ENCODE measurements around the gene TGM4.
"Not testable (repeated sequence)": the region's sequence is repeated elsewhere in the genome, so short reads cannot be mapped to it uniquely, and the experiment has no call there.

TGM4 gene

DNA sequence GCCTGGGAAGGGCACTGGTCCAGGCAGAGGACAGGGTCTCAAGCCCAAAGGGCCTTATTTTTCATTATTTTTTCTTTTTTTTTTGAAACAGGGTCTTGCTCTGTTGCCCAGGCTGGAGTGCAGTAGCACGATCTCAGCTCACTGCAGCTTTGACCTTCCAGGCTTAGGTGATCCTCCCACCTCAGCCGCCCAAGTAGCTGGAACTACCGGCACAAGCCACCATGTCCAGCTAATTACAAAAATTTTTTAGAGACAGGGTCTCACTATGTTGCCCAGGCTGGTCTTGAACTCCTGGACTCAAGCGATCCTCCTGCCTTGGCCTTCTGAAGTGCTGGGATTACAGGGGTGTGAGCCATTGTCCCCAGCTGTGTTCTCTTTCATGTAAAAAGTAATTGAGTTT is 75.4 kb downstream of the TGM4 start:
- not testable (repeated sequence) for FAIRE-seq; DNase-seq (ENCODE audit: insufficient read length, low spot score)

GRCh38 chr3:44950275-44950734 is 75.9 kb downstream of the TGM4 start:
- no peak for FAIRE-seq
- DNase-seq (ENCODE audit: insufficient read length, low spot score): no peak

DNA sequence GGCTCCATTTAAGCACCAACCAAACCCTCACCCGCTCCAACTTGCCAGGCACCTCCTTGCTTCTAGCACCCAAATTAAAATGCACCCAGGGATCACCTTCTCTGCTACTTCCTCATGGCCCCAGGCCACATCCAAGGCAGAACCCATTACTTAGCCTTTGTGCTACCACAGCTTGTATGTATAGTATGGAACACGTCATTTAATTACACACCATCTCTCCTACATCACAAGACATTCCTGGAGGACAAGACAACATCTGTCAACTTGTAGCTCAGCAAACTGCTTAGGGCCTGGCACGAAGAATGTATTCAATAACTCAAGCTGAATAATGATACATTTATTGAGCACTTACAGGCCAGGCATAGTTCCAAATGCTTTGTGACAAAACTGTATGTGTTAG is 78.3 kb downstream of the TGM4 start:
- FAIRE-seq (no peak), DNase-seq (ENCODE audit: insufficient read length, low spot score) (no peak)

DNA sequence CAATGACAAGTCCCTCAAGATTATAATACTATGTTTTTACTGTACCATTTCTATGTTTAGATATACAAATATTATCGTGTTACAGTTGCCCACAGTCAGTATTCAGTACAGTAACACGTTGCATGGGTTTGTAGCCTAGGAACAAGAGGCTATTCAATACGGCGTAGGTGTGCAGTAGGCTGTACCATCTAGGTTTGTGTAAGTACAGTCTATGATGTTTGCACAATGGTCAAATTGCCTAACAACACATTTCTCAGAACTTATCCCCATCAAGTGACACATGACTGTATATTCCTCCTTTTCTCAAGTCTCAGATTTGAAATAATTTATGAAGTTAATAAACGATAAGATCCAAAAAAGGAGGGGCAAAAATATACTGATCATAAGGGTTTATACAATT is 79.9 kb downstream of the TGM4 start:
- FAIRE-seq (no peak), DNase-seq (ENCODE audit: insufficient read length, low spot score) (no peak)

DNA sequence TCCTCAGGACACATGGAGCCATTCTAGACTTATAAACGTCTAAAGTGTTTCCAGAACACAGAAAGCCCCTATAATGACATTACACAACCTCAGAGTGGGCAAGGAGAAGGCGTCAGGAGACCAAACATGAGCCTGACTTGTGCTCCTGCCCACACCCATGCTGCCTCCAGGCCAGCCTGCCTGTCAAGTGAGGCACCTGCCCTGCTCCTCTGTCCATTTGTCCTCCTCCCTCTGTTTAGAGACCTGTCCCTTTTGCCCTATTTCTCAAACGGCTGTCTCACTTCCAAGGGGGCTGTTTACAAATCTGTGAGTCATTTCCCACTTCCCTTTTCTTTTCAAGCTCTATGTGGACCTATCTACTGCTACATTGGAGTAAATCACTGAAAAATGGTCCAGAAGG is 80.6 kb downstream of the TGM4 start:
- DNase-seq (ENCODE audit: insufficient read length, low spot score) (no peak), FAIRE-seq (no peak)

DNA sequence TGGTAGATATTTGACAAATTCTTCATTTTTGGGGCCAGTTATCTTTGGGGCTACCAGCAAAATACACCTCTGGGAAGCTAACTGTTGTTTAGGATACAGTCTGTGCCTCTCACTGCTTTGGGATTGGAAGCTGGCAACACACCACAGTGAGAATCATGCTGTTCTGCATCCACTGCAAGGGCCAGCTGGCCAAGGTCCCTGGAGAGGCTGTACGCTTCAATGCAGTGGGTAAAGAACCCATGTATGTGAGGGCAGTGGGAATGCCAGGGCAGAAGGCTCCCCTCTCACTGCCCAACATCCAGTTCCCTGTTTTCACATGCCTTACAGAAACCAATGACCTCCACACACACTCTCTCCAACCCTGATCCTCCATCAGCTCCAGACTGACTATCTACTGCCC is 81.5 kb downstream of the TGM4 start:
- no peak for DNase-seq (ENCODE audit: insufficient read length, low spot score)

DNA sequence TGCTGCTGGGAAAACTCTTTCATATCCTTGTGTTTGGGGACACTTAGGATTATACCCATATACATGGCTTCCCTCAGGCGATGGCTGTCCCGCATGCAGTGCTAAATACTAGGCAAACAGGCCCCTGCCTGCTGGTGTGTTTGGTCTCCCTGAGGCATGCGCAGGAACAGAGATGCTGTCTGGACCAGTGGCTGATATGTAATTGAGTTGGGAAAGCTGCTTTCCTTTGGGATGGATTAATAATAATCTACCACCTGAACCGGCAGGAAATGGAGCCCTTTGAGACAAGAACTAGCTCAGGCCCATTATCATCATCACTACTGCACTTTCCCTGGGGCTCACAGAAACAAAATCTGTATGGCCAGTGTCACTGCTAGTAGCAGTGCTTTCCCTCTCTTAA is 83.6 kb downstream of the TGM4 start:
- FAIRE-seq: no peak
- no peak for DNase-seq (ENCODE audit: insufficient read length, low spot score)

More for the DNA sequence above, 81.5 kb downstream of the TGM4 start:
- no peak for FAIRE-seq

- no peak for FAIRE-seq
These were observed 84.0 kb downstream of the TGM4 start for GRCh38 chr3:44958386-44958785.

DNA sequence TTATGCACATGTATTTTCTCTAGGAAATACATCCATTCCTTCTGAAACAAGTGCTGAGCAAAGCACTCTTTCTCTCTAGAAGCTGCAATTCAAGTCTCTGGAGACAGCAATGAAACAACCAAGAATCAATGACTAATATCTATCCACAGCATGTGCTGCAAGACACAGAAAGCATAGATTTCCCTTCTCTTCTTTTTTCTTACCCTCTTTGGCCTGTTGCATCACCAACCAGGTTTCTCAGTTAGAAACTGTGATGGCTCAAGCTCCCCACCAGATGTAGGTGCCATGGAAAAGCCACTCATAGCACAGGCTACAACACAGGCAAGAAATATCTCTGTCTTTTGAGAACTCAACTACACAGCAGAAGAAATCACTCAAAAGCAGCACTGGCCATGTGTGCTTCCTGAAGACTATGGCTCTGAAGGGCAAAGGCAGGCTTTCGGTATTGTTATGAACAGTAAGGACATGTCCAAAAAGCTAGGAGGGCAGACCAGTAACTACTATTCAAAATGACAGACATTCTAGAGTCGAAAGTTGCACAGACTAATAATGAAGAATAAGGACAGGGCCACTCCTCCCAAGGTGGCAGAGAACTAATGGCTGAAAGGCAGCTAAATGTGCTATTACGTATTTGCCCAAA is 86.1 kb downstream of the TGM4 start:
- FAIRE-seq (peak; percentile 57), DNase-seq (ENCODE audit: insufficient read length, low spot score) (no peak)

More at GRCh38 chr3:44958386-44958785, 84.0 kb downstream of the TGM4 start:
- no peak for DNase-seq (ENCODE audit: insufficient read length, low spot score)

GRCh38 chr3:44961888-44962287 is 87.5 kb downstream of the TGM4 start:
- FAIRE-seq: no peak
- DNase-seq (ENCODE audit: insufficient read length, low spot score): no peak

- DNase-seq (ENCODE audit: insufficient read length, low spot score): no peak
- no peak for FAIRE-seq
These were observed 88.4 kb downstream of the TGM4 start for GRCh38 chr3:44962621-44963393.

DNA sequence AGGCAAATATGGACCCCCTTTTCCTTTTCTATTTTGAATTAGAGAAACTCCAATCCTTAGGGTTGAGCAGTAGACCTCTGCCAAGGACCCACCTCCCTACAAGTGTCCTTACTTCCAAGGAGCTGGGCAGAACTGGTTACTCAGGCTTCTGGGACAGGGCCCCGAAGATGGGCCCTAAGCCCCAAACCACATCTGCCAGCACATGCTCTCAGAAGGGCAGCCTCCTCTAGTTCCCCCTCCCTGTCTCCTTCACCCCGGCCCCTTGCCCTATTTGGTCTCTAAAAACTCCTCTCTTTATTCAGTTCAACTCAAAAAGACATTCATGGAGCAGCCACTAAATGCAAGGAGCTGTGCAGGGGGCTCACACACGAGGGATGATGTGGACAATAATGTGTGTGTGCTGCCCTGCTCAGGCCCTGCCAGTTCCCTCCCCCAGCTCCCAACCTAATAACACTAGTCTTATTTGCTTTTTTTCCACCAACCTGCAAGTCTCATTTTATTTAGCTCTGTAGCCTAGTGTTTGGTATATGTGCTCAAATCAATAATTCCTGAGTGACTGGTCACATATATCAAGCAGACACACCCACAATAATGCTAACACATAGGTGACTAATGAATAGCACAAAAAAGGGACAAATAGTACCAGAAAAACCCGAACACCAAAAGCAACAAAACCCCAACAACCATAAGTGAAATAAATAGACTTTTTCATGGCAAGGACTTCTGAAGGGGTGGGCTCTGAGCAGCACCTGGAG is 89.3 kb downstream of the TGM4 start:
- DNase-seq (ENCODE audit: insufficient read length, low spot score): no peak
- FAIRE-seq: no peak
